ES-I3 (cell line): ENCODE results near the gene FGG.
"Not testable (repeated sequence)": the region's sequence is repeated elsewhere in the genome, so short reads cannot be mapped to it uniquely, and the experiment has no call there.

ENCODE experiments used
- H3K36me3 ChIP-seq: 2 replicates; pipeline ENCODE4 v1.6.1; 2013; ENCODE audit warnings: mild to moderate bottlenecking, low read length, control low read depth, moderate library complexity; ENCODE audit not compliant: insufficient read depth
- H3K4me1 ChIP-seq: 2 replicates; pipeline ENCODE4 v1.6.1; 2013; ENCODE audit warnings: mild to moderate bottlenecking, control low read depth, low read length; ENCODE audit not compliant: insufficient read depth
- H3K9ac ChIP-seq: 2 replicates; pipeline ENCODE4 v1.6.1; 2013; ENCODE audit warnings: low read depth, mild to moderate bottlenecking, low read length, moderate library complexity
- H3K9me3 ChIP-seq: 2 replicates; pipeline ENCODE4 v1.6.1; 2013; ENCODE audit warnings: mild to moderate bottlenecking, low read length, moderate library complexity; ENCODE audit not compliant: control insufficient read depth, insufficient read depth

Gene FGG

GRCh38 chr4:154603033-154603943, 9.2 kb downstream of the FGG start:
- no peak overlapping the region for H3K9ac ChIP-seq
- H3K4me1 ChIP-seq = no peaks in the 10 kb centered on the region; the same call in 1 of the 2 replicates
- no peaks in the 10 kb centered on the region for H3K36me3 ChIP-seq
- H3K9me3 ChIP-seq = no peaks in the 10 kb centered on the region

GRCh38 chr4:154602404-154603020, 9.9 kb downstream of the FGG start:
- H3K9me3 ChIP-seq = no peaks in the 10 kb centered on the region
- no peak overlapping the region for H3K9ac ChIP-seq
- H3K4me1 ChIP-seq = no peaks in the 10 kb centered on the region; the same call in 1 of the 2 replicates
- H3K36me3 ChIP-seq = no peaks in the 10 kb centered on the region

- no peaks in the 10 kb centered on the region for H3K36me3 ChIP-seq
- H3K4me1 ChIP-seq = no peaks in the 10 kb centered on the region; the same call in 1 of the 2 replicates
- H3K9me3 ChIP-seq = no peaks in the 10 kb centered on the region
- no peak overlapping the region for H3K9ac ChIP-seq
These were observed 14.4 kb downstream of the FGG start for GRCh38 chr4:154597798-154598774.

- not testable (repeated sequence) for H3K9ac ChIP-seq, H3K36me3 ChIP-seq, H3K9me3 ChIP-seq, H3K4me1 ChIP-seq
These were observed 15.2 kb downstream of the FGG start for GRCh38 chr4:154597281-154597680.

DNA sequence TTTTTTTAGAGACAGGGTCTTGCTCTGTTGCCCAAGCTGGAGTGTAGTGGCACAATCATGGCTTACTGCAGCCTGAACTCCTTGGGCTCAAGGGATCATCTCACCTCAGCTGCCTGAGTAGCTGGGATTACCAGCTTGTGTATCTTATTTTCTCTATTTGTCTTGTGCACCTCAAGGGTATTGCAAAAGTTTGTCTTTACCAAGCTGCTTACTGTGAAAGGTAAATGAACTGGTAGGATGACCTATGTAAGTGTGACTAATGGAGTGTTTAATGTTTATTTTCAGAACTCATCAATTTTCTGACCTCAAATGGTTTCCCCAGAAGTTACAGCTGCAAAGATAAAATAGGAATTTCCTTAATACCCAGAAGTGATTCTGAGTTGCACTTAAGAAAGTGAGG, 16.6 kb downstream of the FGG start:
- Histone ChIP-seq H3K36me3 (no peaks in the 10 kb centered on the region), H3K9me3 (no peaks in the 10 kb centered on the region), H3K4me1 (no peaks in the 10 kb centered on the region), H3K9ac (no peak overlapping the region)

GRCh38 chr4:154594343-154594742, 18.1 kb downstream of the FGG start:
- H3K9me3 ChIP-seq, H3K36me3 ChIP-seq, H3K4me1 ChIP-seq, H3K9ac ChIP-seq: not testable (repeated sequence)

DNA sequence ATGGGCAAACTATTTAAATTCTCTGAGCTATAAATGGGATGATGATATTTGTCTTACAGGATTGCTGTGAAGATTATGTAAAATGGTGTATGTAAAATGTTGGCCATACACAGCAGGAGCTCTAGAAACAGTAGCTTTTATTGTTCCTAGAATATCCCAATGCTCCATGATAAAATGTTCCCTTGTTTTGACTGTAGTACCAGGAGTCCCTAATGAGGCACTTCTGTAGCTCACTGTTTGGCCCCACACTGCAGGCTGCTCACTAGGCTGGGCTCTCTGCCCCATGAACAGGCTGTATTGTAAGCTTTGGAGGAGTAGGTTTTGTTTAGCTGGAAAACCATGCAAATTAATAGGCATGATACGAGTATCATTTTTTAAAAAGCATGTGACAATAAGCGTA, 18.6 kb downstream of the FGG start:
- Histone ChIP-seq H3K36me3 (no peaks in the 10 kb centered on the region), H3K4me1 (peaks cover 11% of the 10 kb centered on the region; the same call in 1 of the 2 replicates), H3K9me3 (no peaks in the 10 kb centered on the region), H3K9ac (no peak overlapping the region)

- Histone ChIP-seq H3K4me1 (peaks cover 12% of the 10 kb centered on the region; the same call in 1 of the 2 replicates), H3K36me3 (no peaks in the 10 kb centered on the region), H3K9ac (no peak overlapping the region), H3K9me3 (no peaks in the 10 kb centered on the region)
These were observed 20.6 kb downstream of the FGG start for GRCh38 chr4:154591890-154592289.

- Histone ChIP-seq H3K4me1 (peaks cover 12% of the 10 kb centered on the region; the same call in 1 of the 2 replicates), H3K9ac (no peak within 1 kb of the TSS), H3K36me3 (no peaks in the 10 kb centered on the region), H3K9me3 (no peaks in the 10 kb centered on the region)
These were observed 22.0 kb downstream of the FGG start, which contains the start of gene FGA for GRCh38 chr4:154590329-154591006. FGA (minus strand) TSS chr4:154590742; CDS start chr4:154590687, 55 bp downstream.

GRCh38 chr4:154589296-154590197, 22.9 kb downstream of the FGG start:
- Histone ChIP-seq H3K9ac (no peak overlapping the region), H3K4me1 (peaks cover 12% of the 10 kb centered on the region; the same call in 1 of the 2 replicates)

DNA sequence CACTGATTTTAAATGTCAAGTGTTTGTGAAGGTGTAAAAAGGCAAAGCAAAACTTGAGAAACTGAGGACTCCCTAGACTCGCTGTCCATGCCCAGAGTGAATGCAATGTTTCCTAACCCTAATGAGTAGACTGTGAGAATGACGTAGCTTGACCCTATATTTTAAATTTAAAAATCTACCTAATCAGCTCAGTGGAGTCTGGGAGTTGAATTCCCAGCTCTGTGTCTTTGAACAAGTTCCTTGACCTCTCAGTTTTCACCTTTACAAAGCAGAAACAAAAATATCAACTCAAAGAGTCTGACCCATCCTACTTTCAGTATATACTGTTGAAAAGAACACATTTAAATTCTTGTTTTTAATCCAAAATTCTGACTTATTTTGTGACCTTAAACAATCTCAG, 24.3 kb downstream of the FGG start:
- H3K9ac ChIP-seq = no peak overlapping the region

More at GRCh38 chr4:154589296-154590197, 22.9 kb downstream of the FGG start:
- Histone ChIP-seq H3K9me3 (no peaks in the 10 kb centered on the region), H3K36me3 (no peaks in the 10 kb centered on the region)

GRCh38 chr4:154586296-154587033, 26.0 kb downstream of the FGG start:
- Histone ChIP-seq H3K4me1 (peaks cover 12% of the 10 kb centered on the region; the same call in 1 of the 2 replicates), H3K9me3 (no peaks in the 10 kb centered on the region)

More for the DNA sequence above, 24.3 kb downstream of the FGG start:
- Histone ChIP-seq H3K36me3 (no peaks in the 10 kb centered on the region), H3K4me1 (peaks cover 12% of the 10 kb centered on the region; the same call in 1 of the 2 replicates), H3K9me3 (no peaks in the 10 kb centered on the region)

More at GRCh38 chr4:154586296-154587033, 26.0 kb downstream of the FGG start:
- no peaks in the 10 kb centered on the region for H3K36me3 ChIP-seq
- H3K9ac ChIP-seq = no peak overlapping the region
